IMR-90 (cell line): ENCODE data around the gene IRF5.

Experiments
- CEBPB ChIP-seq: IDR thresholded peaks from 2 replicates; pipeline ENCODE4 v1.6.1; 2012; ENCODE audit warnings: low read depth, low read length, improper control_type of control experiment
- CTCF ChIP-seq: conservative IDR thresholded peaks from 2 replicates; pipeline ENCODE4 v1.5.1; 2012; ENCODE audit warnings: mild to moderate bottlenecking, low read depth, low read length, improper control_type of control experiment
- NFE2L2 ChIP-seq: fragments of 150-350 bp; IDR thresholded peaks from 2 replicates; pipeline ENCODE4 v1.6.1; 2016; ENCODE audit warnings: low read depth, mild to moderate bottlenecking, low read length
- POLR2A ChIP-seq: IDR thresholded peaks from 2 replicates; pipeline ENCODE4 v1.6.1; 2012; ENCODE audit warnings: mild to moderate bottlenecking, low read depth, low read length
- RFX5 ChIP-seq: IDR thresholded peaks from 2 replicates; pipeline ENCODE4 v1.8.0; 2012; ENCODE audit warnings: low read depth, mild to moderate bottlenecking, low read length, moderate library complexity

- TF ChIP-seq CTCF (no peak), NFE2L2 (no peak), CEBPB (no peak), POLR2A (no peak), RFX5 (no peak)
These were observed 18.3 kb downstream of the IRF5 start for GRCh38 chr7:128955981-128956380.
